Measurements from ENCODE around the gene TEAD1. TPM values are rescaled to one million over a fixed set of nuclear protein-coding genes. Genes with fewer than 3 reads are reported as not detected.

TEAD1 gene
- total RNA-seq, 1 donor from 2014 or later = 12.2 TPM

DNA sequence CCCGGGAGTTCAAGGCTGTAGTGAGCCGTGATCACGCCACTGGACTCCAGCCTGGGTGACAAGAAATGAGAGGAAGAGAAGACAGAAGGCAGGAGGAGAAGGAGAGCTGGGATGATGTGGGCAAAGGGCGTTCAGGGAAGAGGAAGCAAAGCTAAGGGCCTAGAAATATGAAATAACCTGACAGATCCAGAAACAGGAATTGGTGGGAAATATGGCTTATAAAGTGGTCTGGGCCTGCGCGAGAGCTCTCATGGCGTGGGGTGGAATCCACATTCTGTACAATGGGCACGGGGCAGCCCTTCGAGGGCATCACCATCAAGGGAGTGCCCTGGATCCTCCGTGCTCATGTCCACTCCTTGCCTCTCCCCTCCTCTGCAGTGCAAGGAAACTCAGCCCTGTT, 288.1 kb downstream of the TEAD1 start:
- no peak for FAIRE-seq
- no peak for DNase-seq (ENCODE audit: low spot score in 2 of 2)

DNA sequence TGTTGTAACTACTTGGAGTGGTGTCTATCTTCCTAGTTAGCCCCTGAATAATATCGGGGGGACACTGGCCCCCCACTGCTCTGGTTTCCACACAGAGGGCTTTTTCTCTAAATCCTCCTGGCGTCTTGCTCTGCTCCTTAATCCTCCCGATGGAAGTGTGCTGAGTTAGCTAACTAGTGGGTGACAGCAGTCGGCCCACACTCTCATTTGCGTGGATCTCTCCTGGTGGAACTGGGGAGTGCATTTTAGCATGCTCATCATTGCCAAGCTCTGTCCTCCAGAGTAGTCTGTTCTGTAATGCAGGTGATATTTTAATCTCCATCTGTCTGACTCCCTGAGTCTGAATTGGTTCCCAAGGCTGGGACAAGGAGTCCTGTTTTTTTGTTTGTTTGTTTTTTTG, 288.8 kb downstream of the TEAD1 start:
- FAIRE-seq (no peak), DNase-seq (ENCODE audit: low spot score in 2 of 2) (no peak)

DNA sequence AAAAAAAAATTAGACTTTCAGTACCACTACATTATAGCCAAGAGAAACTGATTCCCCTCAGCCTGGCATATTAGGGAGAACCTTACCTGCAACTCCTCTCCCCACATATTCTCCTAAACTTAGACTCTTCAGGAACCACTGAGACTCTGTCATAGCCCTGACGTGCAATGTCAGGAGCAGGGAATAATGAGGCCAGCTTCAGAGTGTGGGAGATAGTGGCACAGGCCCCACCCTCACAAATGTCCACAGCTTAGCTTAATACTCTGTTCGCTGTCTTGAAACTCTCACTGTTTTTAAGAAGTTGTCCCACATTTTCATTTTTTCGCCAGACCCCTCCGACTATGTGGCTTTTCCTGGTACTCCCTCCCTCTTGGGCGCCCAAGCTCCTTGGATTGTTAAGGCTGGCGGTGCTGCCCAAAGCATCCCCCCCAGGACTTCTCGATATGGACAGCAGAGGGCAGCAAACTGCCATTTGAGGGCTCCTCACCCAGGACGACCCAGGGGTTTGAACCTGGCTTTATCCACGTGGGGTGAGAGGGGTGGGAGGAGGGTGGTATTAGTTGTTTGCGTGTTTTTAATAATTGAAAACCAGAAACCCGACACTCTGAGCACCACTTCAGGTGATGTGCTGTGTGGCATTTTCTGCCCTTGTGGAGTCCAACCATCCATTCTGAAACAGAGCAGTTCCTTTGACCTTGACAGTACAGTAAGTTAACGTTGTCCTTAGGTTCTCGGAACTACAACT, 289.7 kb downstream of the TEAD1 start:
- FAIRE-seq = no peak
- peak; percentile 23 to 74 for DNase-seq (ENCODE audit: low spot score in 2 of 2)

DNA sequence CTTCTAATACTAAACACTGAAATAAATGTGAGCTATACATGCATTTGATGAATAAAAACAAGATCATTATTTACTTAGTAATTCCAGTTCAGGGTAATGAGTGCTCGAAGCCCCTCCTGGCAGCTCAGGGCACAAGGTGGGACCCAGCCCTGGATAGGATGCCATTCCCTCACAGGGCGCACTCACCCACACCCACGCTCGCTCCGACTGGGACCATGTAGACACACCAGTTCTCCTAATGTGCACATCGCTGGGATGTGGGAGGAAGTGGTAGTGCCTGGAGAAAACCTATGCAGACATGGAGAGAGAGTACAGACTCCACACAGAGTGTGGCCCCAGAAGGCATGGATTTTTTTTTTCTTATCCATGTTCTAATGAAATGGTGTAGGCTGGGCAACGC, 290.4 kb downstream of the TEAD1 start:
- no peak for FAIRE-seq
- DNase-seq (ENCODE audit: low spot score in 2 of 2) = no peak

DNA sequence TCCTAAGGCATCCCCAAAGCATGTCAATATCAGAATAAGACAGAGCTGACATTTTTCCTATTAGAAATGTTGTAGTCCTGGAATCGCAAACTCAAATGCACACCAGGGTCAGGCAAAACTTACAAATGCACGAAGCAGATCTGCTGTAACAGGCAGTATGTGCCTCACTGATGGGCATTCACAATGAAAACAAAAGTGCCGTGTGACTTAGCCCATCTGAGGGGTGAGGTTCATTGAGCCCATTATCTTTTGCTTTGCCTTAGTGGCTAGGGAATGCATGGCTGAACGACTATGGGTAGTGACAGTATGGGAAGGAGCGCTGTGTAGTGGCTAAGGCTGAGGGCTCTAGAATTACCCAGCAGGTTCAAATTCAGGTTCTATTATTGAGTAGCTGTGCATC, 291.8 kb downstream of the TEAD1 start:
- no peak for DNase-seq (ENCODE audit: low spot score in 2 of 2)
- no peak for FAIRE-seq

DNA sequence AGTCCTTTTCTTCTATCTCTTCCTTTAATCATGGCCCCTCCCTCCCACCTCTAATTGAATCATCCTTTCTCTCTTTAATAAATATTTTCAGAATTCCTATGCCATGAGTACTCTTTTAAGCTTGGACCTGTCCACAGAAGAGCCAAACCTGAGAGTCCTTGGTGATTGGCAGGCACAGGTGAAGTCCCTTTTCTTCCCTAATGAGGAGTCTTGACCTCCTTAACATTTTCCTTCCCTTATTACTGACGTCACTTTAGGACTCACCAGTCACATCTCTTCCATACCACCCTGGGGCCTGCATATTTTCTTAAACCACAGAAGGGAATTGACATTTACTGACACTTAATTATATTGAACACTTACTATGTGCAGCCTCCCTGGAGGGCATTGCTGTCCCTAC, 293.9 kb downstream of the TEAD1 start:
- FAIRE-seq (no peak), DNase-seq (ENCODE audit: low spot score in 2 of 2) (no peak)

DNA sequence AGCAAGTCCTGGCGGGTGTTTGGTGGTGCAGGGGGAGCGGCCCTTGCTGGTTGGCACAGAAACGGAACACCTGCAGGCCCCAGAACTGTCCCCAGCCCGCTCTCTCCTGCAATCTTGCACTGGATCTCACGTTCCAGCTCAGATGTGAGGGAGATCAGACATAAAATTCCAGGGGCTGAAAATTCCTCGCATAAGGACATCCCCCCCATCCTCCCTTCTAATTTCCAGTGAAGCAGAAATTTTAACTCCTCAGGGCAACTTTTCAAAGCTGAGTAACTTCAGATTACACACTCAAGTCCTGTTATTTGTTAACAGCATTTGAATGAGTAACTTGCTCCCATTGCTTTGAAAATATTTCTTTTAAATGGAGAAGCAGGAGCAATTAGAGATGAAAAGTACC, 294.6 kb downstream of the TEAD1 start:
- no peak for DNase-seq (ENCODE audit: low spot score in 2 of 2)
- FAIRE-seq = no peak

DNA sequence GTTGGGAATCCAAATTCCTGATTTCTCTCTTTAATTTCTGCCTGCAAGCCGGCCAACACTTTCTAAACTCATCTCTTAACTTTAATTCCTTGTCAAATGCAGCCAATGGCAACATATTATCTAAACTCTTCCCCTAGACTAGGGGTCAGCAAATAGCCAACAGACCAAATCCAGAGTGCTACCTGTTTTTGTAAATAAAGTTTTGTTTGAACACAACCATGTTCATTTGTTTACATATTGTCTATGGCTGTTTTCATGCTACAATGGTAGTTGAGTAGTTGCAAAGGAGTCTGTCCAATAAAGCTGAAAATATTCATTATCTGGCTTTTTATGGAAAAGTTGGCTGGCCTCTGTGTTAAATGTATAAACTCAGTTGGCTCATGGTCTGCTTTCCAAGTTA, 297.7 kb downstream of the TEAD1 start:
- no peak for FAIRE-seq
- DNase-seq (ENCODE audit: low spot score in 2 of 2) = no peak

DNA sequence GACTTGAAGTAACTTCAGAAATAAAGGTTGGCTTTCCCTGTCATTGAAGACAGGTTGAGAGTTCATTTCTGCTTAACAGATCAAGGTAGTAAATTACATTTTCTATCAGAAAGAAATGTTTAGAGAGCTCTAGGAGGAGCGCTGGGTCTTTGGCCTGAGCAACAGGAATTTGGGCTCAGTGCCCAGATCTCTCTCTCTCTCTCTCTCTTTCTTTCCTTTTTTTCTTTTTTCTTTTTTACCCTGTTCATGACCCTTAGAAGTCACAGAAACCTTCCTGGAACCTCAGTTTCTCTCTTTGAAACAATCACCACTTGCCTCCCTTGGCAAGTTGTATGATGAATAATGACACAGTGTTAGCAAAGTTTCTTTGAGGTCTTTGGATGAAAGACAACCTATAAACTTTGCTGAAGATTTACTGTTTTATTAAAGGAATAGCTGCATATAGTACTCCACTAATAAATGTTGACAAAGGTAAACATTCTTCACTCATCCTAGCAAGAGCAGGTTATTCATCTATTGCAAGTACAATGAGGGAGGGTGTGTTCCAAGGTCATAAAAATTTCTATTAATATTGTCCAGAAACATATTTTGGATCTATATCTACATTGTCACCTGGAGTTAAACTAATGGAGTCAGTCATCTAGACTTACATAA, 299.4 kb downstream of the TEAD1 start:
- no peak for DNase-seq (ENCODE audit: low spot score in 2 of 2)
- FAIRE-seq = no peak

DNA sequence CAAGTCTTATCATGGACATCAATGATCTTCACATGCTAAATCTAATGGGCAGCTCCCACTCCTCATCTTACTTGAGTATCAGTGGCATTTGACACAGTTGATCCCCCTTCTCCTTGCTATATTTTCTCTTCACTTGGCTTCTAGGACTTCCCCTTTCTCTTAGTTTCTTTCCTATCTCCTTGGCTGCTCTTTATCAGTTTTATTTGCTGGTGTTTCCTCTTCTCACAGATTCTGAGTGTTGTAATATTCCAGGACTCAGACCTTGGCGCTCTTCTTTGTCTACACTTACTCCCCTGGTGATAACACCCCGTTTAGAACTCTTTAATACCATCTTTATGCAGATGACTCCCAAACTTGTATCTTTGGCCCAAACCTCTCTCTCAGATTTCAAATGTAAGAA, 301.0 kb downstream of the TEAD1 start:
- FAIRE-seq (no peak), DNase-seq (ENCODE audit: low spot score in 2 of 2) (no peak)

DNA sequence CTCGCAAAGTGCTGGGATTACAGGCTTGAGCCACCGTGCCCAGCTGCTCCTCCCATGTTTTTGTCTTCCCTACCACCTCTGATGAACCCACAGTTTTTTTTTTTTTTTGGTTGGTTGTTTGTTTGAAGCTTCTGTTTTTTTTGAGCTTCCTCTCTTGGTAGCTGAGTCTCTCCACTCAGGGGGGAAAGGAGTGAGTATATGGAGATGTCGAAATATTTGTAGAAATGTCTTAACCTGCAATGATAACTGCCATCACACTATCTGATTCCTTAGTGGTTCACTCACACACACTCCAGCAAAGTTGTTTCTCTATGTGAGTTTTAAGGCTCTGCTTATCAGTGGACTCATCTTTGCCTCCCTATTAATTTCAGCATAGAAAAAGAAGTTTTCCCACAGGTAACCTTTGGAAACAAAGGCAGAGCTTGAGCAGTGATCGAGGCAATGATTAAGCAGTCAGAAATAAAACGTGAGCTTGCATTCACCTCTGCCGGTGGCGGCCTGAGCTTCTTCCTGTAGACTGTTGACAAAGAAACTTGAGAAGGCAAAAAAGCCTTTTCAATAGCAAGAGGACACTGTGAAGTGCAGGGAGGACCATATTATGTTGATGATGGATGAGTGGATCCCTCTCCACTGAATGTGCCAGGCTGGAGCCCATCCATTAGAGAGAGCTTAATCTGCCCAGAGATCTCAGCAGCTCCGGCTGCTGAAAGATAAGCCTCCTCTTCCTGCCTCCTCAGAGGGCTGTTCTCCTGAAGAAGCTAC, 305.9 kb downstream of the TEAD1 start:
- DNase-seq (ENCODE audit: low spot score in 2 of 2) (no peak), FAIRE-seq (no peak)

DNA sequence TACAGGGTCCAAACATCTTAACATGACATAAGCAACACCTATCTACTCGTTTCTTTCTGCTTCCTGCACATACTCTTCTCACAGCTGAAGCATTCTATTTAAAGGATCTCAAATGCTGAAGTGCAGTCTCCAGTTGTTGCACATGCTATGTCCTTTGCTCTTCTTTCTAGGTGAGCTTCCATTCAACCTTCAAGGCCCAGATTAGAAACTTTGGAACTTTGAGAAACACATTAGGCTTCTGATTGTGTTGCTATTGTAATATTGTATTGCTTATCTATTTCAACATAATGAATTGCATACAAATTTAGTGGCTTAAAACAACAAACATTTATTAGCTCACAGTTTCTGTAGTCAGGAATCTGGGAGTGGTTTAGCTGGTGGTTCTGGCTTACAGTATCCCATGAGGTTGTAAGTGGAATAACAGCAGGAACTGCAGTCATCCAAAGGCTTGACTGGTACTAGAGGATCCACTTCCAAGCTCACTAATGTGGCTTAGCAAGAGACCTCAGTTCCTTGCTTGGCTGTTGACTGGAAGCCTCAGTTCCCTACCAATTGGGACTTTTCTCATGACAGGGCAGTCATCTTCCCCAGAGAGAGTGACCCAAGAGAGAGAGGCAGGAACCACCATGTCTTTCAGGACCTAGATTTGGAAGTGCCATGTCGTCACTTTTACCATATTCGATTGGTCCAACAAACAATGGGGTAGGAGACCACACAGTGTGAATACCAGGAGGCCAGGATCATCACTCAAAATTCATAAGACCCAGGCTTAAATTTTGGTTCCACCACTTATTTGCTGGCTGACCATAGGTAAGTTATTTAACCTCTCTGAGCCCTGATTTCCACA, 307.7 kb downstream of the TEAD1 start:
- no peak for DNase-seq (ENCODE audit: low spot score in 2 of 2)
- no peak for FAIRE-seq

DNA sequence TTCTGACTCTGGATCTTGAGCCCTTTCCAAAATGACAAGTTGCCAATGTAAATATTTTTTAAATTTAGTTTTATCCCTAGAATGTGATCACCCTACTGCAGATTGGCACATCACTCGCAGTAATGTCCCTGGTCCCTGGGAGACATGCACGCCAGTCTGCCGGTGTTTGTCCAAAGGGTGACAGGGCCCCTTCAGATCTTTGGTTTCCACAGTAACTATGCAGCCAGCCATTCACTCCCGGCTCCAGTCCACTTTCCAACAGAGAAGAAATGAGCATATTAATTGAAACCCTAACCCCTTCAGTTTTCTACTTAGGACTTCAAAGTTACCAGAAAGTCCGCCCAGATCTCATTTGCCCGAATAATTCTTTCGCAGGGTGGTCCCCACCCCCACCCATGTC, 309.1 kb downstream of the TEAD1 start:
- FAIRE-seq = no peak
- no peak for DNase-seq (ENCODE audit: low spot score in 2 of 2)

DNA sequence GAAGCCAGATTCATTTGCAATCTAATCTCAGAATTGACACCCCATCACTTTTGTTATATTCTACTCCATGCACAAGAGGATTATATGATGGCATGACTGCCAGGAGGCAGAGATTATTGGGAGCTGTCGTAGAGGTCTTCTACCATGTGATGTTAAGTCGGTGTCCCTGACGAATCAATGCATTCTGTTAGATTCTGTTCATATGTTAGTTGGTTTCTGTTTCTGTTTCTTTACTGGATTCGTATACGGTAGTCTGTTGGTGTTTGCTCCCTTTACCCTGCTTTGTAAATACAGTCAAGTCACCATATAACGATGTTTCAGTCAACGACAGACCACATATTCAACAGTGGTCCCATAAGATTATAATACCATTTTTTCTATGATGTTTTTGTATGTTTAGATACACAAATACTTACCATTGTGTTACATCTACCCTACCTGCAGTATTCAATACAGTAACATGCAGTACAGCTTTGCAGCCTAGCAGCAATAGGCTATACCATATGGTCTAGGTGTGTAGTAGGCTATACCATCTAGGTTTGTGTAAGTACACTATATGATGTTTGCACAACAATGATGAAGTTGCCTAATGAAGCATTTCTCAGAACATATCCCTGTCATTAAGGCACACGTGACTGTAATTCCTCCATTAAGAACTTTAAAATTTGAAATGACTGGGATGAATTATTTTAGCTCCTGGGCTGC, 312.1 kb downstream of the TEAD1 start:
- FAIRE-seq = no peak
- no peak for DNase-seq (ENCODE audit: low spot score in 2 of 2)

DNA sequence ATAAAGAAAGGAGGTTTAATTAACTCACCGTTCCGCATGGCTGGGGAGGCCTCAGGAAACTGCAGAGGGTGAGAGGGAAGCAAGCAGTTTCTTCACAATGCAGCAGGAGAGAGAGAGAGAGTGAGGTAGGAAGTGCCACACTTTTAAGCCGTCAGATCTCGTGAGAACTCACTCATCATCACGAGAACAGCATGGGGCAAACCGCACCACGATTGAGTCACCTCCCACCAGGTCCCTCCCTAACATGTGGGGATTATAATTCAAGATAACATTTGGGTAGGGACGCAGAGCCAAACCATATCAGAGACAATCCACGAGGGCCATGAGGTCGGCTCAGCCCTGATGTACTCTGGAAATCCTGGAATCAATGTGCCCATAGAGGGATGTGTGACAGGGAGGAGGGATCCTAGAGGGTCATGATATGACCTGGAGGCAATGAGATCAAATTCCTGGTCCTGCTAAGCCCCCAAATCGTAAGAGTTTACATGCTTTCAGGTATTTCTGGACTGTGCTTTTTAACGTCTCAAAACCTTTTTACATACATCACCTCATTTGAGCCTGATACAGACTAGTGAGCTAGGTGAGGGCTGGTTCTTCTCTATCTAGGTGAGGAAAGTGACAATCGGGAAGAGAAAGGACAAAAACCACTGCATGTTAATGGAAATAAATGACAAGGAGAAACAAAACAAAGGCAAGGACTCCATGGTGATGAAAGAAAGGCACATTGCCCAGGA, 315.4 kb downstream of the TEAD1 start:
- no peak for DNase-seq (ENCODE audit: low spot score in 2 of 2)
- FAIRE-seq = no peak

DNA sequence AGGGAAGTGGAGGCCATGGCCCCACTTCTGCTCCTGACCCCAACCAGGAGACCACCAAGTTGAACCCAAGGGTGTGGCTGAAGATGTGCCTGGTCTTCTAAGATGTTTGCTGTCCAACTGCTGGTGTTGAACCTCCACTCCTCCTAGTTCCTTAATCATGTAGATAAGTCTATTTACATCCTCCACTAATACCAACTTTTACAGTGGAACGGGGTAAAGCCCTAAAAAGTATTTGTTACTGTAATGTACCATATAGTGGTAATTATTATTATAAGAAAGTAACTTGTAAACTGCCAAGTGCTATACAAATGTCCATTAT, 315.9 kb downstream of the TEAD1 start:
- FAIRE-seq (no peak), DNase-seq (ENCODE audit: low spot score in 2 of 2) (no peak)

DNA sequence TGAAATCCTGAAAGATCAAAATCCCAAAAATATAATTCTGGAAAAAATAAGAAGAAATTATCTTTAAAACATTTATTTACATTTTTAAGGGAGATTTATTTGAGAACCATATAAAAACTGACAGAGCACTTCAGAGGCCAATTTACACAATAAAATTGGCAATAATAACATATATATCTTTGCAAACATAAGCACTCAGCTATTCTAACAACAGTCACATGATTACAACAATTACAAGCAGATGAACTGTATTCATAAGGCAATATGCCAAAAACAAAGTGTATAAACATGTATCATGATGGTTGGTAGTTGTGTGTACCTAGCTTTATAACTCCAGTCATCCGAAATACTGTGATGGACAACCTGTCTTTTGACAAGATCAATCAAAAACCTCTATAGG, 317.2 kb downstream of the TEAD1 start:
- FAIRE-seq = no peak
- no peak for DNase-seq (ENCODE audit: low spot score in 2 of 2)

DNA sequence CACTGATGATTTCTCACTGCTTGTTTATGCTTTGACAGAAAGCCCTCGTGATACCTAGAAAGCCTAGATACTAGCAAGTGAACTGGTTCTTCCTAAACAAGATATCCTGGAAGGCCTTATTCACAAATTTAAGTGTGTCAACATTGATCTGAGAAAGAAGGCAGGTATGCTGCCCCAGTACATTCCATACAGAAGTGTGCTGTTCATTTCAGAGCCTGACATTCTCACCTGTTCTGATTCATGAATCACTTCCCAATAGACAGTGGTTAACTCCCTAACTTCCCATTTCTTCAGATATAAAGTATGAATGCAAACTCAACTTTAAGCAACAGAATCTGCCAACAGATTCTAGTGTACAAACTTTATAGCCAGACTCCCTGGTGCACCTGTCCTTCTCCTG, 319.4 kb downstream of the TEAD1 start:
- DNase-seq (ENCODE audit: low spot score in 2 of 2) = no peak
- no peak for FAIRE-seq
